CD4-positive, alpha-beta T cell treated with Interferon alpha-2 for 1 hour (primary cell): ENCODE data around the gene ELMO1.

Experiments
- DNase-seq, 2 donors: peaks; one replicate each; pipeline ENCODE4 v3.0.0-alpha.2; 2020 to 2022

The ELMO1 gene

DNA sequence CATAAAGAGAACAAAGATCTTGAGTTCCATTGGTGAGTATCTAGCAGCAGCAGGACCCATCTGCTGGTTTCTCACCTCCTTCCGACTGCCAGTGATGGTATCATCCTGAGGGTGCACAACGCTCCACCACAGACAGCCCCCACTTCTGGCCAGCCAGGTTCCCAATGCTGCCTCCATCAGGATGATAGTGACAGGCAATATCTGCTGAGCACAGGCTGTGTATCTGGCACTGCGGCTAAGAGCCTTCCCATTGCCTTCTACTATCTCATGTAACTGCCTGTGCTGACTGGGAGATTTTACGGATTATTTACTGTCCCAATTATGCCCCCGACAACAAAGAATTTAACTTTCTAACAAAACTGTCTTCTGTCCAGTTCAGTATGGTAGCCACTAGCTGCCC lies 372.0 kb downstream of the ELMO1 start:
- no peak for DNase-seq

DNA sequence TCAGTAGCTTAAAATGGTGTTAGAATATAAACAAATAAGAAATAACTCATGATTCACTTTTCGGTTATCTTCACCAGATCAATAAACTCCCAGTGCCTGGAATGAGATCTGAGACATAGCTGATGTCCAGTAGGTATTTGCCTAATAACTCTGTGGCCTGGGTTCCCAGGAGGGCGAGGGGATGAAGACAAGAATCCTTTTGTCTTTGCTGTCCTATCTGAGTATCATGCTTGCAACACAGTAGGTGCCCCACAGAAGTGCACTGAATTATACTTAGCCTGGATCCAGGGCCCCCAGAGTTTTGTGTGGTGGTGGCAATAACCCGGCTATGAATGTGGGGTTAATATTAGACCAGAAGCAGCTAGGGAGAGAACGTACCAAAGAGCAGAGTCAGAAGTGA lies 374.3 kb downstream of the ELMO1 start:
- no peak for DNase-seq

DNA sequence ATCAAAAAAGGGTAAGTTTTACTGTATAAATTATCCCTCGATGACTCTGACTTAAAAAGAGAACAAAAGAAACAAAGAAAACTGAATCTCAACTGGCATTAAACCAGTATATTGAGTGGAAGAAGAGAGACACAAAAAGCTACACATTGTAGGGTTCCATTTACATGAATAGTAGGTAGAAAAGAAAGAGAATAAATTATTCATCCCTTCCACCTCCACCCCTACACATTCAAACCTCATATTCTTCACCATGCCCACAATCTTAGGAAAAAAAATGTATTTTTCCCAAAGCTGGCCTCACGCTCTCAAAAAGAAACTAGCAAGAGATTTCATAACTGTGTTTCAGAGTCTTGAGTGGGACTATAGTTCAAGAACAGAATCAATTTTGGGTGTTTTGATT lies 377.5 kb downstream of the ELMO1 start:
- DNase-seq: no peak

DNA sequence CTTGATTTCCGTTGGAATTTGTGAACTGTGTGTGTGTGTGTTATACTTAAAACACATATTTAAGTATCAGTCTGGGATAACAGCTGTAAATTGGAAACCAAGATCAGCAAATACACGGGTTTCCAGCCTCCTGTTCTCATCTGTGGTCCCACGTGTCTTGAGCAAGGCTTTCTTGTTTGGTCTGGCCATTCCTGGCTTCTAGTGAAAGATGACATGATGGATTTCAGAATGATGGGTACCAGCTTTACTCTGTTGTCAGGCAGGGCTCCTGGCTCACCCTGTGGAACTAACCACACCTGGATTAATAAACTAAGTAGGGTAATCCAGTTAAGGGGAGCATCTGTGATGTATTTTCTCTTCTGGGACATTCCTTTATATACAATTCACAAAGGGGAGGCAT lies 378.2 kb downstream of the ELMO1 start:
- no peak for DNase-seq

DNA sequence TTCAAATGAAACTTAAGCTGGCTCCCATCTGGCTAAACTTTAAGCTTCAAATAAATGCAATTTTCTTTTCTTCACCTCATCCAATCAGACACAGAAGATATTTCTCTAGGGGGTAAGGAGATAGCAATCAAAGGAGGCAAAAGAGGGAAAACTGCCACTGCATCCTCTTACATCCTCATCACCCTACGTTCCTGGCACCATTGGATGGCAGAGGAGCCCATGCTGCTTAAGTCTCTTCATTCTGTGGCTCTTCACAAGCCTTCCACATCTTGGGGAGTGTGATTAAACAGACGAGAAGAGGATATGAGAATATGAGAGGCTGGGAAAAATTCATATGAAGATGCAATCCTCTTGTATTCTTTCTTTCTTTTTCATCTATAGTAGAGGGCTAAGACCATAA lies 378.6 kb downstream of the ELMO1 start:
- DNase-seq: no peak

DNA sequence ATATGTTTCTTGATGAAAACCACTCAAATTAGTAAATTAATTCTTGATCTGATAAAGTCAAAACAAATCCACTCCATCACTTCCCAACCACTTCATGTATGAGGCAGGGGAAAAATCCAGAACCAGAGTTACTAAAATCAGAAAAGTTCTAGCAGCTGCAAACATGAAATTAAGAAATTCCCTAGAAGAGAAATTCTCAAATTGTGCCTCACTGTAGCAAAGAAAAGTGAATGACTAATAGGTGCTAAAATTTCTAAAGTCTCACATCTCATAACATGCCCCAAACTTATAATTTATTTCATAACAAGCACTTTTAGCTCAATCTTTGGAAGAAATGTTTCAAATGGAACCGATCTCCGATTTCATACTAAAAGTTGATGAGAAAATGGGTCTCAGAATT lies 379.3 kb downstream of the ELMO1 start:
- no peak for DNase-seq

DNA sequence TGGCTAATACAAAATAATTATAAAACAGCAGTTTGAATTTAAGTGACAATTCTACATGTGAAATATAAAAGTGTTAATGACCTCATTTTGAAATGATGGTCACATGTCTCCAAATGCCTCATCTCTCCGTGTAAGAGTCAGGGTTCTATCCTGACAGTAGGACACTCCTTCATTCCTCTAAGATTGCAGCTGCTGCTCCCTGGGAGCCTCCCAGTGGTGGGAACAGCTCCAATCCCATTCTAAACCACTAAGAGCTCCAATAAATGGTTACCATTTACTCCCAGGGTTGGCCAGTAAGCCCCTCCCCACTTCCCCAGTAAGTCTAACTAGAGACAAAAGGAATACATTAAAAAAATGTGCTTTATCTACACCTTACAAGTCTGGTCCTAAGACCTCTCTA lies 379.8 kb downstream of the ELMO1 start:
- DNase-seq: no peak

DNA sequence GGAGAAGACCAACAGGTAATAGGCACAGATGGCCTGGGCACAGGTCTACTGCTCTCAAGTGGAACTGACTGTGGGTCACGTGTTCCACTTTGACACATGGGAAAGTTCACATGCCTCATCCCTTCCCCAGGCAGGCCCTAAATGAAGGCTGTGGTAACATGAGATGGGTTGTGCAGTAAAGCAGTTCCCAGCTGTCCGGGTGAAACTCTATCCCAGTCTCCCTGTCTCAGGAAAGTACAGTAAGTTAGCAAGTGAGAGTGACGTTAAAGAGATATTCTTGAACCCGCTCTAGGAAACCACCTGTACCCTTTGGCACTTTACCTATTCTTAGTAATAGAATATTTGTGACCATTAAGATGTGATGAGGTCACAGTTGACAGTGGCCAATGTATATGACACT lies 380.6 kb downstream of the ELMO1 start:
- no peak for DNase-seq

DNA sequence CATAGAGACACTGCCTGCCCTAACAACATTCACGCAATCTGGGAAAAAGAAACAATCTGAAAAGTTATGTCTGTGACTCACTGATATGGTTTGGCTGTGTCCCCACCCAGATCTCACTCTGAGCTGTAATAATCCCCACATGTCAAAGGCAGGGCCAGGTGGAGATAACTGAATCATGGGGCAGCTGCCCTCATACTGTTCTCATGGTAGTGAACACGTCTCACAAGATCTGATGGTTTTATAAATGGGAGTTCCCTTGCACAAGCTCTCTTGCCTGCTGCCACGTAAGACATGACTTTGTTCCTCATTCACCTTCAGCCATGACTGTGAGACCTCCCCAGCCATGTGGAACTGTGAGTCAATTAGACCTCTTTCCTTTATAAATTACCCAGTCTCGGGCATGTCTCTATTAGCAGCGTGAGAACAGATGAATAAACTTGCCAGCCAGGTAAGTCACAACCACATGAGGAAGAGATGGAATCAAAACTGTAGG lies 382.8 kb downstream of the ELMO1 start:
- no peak for DNase-seq

DNA sequence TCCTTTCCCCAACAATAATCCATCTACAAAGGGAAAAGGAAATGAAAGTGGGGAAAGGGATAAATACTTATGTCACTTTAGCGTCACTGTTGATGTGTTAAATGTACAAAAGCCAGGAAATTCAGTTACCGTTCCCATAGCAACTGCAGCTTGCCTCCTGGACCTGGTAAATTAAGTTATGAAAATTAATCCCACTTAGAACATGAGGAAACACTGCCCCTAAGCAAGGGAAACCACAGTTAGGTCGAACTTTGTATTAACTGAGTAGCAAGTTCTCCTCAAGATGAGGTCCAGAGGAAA lies 386.2 kb downstream of the ELMO1 start:
- no peak for DNase-seq

DNA sequence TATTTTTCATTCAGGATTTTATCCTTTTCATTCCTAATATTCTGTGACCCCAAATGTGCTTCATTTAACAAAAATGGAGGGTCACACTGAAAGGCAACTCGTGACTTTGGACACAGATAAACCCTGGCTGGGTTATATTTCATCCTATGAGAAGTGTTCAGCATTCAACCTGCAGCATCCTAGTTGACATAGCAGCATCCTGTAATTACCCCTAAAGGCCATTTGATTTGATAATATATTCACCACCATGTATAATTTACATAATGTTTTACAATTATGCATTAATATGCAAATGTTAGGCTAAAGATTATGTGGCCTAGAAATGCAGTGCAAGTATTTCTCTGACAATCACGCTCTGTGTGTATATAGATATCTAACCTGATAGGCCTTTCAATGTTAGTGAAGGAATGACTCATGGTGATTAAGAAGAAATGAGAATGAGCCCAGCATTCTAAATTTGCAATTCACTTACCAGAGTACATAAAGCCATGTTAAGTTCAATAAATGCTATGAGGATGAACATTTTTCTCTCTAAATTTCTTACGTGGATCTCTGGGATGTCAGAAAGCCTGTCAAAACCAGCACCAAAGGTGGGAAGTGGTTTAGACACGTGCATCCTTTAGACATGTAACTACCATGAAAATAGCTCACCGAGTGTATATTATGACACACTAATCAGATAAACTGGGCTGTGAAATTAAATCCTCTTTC lies 386.7 kb downstream of the ELMO1 start:
- no peak for DNase-seq

DNA sequence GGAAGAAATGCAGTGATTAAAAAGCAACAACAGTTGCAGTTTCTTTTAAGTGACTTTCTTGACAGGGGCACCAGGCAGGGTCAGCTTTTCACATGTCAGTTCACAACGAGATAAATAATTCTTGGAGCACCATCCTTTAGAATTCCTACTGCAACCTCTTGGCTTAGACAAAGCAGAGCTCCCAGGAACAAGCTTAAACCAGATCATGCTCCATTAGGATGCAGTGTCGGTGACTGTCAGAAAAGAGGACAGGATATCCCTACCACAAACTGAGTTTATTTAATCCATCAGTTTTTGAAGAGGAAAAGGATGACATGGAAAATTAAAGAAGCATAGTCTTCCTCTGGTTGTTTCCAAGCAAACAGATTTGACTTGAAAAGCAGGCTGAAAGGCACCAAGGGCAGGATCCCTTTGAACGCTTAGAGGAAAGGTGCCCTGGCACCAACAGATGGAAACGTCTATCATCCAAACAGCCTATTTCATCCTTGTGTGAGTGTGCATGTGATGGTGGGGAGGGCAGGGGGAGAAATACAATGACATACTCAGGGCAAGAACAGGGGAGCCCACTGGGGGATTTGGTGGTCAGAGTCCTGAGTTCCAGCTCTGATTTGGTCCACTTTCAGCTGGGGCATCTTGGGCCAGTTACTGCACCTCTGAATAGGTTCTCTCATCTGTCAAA lies 392.3 kb downstream of the ELMO1 start:
- DNase-seq: no peak

DNA sequence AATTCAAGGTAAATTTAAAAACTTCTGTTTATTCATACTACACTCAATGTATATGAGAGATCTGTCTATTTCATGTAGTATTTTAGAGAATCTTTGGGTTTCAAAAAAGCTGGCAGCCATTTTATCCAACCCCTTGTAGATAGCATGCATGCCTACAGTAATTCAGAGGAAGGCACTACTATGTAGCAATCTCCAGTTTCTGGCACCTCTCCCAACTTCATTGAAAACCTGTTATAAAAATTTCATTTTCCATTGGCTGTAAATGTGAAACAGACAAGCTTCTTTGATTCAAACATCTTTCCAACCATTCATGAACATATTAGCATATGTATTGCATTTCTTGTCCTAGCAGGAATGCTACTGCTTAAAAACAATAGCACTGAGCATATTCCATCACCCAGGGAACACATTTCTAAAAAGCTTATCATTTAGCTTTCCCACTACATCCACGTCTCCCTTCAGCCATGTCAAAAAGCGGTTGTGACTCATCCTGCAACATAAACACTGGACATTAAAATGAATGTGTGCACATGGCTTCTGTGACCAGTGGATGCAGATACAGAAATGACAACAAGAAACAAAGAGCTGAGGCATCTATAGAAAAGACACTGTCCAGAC lies 393.9 kb downstream of the ELMO1 start:
- no peak for DNase-seq

DNA sequence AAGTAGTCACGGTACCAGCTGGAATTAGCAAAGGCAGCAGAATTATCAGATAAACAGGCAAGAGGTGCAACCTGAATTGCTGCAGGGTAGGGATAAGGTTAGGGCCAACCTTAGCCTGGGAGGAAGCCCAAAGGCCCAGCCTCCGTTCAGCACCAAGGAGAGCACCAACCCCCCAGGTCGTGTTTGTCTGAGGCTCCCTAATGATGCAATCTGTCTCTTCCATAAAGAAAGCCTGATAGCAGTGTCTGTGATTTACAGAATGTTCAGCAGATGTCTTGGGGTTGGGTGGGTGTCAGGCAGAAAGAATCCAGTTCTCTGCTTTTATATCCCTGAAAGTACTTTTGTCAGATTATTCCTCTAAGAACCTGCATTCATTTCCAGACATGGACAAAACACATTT lies 396.0 kb downstream of the ELMO1 start:
- DNase-seq: no peak

DNA sequence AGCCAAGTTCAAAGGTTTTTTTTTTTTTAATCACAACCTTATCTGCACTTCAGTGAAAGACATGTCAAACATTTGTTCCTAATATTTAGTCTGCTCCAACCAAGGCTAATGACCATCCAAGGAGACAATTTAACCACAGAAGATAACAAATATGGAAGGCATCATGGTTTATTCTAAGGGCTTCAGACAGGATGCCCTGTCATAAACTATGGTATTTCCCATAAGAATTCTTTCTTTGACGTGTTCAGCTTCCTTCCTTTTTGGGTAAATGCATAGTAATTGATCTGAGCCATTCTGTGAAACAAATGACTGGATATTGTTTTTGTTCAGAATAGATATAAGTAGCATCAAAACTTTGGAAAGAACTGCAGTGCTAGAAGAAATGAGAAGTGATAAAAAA lies 397.9 kb downstream of the ELMO1 start:
- no peak for DNase-seq

DNA sequence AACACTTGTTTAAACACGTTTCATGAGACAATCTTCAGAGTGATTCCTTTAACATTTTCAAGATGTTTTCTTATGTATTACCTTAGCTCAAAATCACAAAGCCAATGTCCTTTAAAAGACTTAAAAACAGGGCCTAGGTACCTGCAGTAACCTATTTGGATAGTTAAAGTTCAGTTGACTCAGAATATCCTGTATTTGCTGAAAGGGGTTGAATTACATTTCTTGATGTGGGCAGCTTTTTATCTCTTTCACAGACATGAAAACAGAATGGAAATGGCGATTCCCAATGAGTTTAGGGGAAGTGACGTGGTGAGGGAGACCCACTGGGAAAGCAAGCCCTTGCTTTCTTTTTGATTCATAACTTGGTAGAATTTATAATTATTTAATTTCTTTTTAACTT lies 400.0 kb downstream of the ELMO1 start:
- no peak for DNase-seq

DNA sequence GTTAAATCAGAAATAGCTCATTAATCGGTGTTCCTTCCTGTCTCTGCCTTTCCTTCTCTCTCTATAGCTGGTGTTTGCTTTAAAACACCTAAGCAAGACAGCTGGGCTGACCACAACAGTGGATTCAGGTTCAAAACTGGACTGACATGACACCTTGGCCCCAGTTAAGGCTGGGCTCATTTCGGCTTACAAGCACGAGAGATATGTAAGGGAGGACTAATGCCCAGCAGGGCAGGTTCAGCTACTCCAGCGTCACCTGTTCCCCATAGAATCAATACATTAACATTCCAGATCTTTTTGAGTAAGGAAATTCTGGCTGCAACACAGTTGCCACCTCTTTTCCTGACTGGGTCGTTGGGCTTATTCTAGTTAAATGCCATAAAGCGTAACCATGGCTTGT lies 401.4 kb downstream of the ELMO1 start:
- no peak for DNase-seq

DNA sequence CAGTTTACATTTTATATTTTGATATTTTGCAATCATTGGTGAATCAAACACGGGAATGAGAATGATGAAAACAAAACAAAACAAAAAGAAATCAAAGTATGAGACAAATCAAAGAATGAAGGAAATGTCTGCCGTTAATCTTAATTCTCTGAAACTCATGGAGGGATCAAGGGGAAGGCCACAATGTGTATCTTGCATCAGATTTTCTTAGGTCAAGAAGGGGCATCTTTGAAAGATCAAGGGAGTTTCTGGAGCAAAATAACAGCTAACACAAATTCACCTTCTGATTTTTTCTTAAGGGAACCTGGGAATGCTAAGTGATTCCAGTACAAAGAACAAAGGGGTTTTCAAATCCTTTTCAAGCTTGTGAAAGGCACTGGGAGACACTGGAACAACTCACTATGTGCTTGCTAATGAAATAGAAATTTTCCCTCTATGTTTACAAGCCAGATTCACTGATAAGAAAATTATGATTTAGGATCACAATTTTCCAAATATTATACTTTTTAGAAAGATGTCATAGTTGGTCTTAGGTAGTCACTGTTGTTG lies 402.1 kb downstream of the ELMO1 start:
- DNase-seq: no peak

DNA sequence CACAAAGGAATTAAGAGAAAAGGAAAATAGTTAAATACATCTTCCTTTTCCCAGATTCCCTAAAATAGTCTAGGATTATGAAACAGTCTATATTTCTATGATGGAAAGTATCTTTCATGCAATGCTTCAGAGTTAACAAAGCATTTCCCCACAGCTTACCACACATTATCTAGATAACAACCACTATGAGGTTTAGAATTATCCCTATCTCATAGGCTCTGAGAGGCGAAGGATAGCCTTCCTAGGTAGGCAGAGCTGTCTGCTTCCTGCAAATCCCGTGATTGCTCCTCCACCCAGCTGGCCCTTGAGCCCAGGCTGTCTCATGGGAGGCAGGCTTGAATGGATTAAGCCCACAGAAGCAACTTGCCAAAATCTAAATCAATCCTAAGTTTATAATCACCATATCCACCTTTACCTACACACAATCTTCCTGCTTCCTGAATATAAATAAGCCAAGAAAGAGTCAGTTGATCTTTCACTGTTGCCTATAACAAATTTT lies 402.9 kb downstream of the ELMO1 start:
- no peak for DNase-seq

DNA sequence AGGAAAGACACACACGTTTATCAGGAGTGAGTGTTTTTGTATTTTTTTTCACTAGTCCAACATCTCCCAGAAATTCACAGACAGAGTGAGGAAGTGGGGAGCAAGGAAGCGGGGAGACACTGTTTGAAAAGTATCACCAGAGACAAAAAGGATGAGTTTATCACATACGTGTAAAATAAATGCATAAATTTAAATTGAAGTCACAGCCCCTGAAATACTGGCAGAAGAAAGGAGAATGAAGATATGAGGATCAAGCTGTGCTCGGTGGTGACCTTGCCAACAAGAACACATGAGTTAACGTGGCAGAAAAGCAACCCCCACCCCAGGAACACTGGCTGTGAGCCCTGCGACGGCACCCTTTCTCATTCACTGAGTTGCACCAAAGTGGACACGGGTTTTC lies 407.2 kb downstream of the ELMO1 start:
- no peak for DNase-seq

DNA sequence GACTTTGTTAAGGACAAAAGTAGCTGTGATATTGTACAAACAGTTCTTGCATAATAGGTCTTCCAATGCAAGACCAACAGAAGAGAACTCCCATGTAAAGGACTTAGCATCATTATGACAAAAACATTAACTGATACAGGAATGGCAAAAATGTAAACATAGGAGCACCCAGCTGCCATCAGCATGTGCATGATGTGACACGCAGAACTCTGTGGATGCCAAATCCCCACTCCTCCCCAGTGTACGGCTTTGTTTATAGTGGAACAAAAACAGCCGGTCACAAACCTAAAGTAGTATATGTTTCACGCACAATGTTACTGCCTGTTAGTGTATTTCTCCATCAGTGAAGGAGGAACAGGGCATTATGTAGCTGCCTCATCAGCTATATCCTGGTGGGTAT lies 408.3 kb downstream of the ELMO1 start:
- DNase-seq: no peak

DNA sequence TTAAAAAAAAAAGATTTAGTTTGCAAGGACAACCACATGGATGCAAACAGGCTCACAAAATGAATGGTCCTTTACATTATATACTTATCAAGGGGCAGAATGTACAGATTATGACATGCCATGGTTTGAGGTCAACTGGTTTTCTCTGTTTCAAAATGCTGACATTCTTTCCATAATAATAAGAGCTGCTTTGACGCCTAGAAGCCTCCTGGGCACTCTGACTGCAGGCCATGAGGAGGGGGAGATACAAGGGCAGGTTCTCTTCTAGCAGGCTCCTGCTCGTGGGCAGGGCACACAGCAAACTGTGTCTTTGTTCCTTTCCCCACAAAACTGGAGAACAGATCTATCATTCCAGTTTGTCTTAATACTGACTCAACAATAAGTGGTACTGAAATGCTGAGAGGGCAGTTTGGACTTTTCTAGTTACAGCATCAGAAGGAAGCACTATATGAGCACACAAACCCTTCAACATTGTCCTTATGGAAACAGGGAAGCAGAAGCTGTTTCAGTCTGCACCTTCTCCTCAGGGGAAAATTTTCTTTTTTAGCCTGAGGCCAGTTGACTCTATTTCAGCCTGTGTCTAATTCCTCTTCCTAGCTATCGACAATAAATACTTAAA lies 409.4 kb downstream of the ELMO1 start:
- DNase-seq: no peak

DNA sequence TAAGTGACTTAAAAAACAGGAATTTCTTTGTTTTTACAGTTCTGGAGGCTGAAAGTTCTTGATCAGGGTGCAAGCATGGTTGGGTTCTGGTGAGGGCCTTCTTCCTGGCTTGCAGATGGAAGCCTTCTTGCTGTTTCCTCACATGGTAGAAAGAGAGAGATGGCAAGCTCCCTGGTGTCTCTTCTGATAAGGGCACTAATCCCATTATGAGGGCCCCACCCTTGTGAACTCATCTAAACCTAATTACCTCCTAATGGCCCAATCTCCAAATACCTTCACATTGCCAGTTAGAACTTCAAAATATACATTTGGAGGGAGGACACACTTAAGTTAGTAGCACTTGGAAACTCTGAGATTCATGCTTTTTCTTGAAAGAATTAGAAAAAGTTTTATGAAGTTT lies 410.0 kb downstream of the ELMO1 start:
- no peak for DNase-seq

DNA sequence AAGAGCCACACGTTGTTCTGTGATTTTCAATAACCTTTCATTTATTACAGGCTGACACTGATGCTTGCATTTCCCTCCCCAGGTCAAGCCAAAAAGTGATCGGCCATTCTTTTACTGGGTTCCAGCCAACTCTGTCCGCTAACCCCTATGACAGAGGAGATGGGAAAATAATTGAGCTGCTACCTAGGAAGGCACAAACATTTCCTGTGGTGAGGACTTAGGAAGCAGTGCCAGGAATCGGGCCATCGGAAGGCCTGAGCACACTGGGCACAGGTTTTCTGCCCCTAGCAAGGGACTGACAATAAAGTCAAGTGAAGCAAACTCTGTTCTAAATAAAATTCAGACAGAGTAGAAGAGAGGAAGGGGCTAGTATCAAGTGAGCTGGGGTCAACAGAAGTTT lies 411.4 kb downstream of the ELMO1 start:
- no peak for DNase-seq
